Adrenal gland (tissue), 5 donors: ENCODE measurements around the gene ATAD1.

Experiments
- CTCF ChIP-seq, 6 experiments: fragments of 450-650 bp in 4 of 6; fragments of 200-600 bp in 2 of 6; sonication (generic) in 1 of 6; IDR thresholded peaks; 1 replicate in 5 of 6; 2 replicates in 1 of 6; pipeline versions ENCODE4 v1.5.1 to v1.8.0; 2016 to 2021; ENCODE audit warnings: antibody characterized with exemption in 6 of 6, mild to moderate bottlenecking in 2 of 6, moderate library complexity in 1 of 6
- POLR2A ChIP-seq, 2 donors: fragments of 450-650 bp; IDR thresholded peaks; one replicate each; pipeline ENCODE4 v1.6.1; 2017; ENCODE audit warnings: antibody characterized with exemption in 2 of 2, mild to moderate bottlenecking in 2 of 2, moderate library complexity in 1 of 2
- donor health status: DM: no; HTN: no; CAD: no.

DNA sequence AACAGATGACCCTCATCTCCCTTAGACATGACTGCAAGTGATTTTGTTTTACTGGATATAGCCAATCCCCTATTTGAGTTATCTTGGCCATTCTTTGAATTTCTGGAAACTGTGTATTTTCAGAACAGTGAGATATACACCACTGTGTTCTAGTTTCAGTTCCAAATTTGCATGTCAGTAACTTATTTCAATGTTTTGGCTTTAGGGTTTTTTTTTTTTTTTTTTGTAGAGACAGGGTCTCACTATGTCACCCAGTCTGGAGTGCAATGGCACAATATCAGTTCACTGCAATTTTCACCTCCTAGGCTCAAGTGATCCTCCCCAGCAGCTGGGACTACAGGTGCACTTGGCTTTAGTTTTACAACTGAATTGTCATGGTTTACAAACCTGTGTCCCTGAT is 67.2 kb downstream of the ATAD1 start:
- no peak for TF ChIP-seq POLR2A (IDR thresholded peaks at IDR 0.05)
- TF ChIP-seq CTCF (IDR thresholded peaks at IDR 0.05), result no peak
